Adrenal gland (tissue), 5 donors: ENCODE results near the gene HMSD.

Experiments
- CTCF ChIP-seq, 6 experiments: fragments of 450-650 bp in 4 of 6; fragments of 200-600 bp in 2 of 6; sonication (generic) in 1 of 6; IDR thresholded peaks; 1 replicate in 5 of 6; 2 replicates in 1 of 6; pipeline versions ENCODE4 v1.5.1 to v1.8.0; 2016 to 2021; ENCODE audit warnings: antibody characterized with exemption in 6 of 6, mild to moderate bottlenecking in 2 of 6, moderate library complexity in 1 of 6
- POLR2A ChIP-seq, 2 donors: fragments of 450-650 bp; IDR thresholded peaks; one replicate each; pipeline ENCODE4 v1.6.1; 2017; ENCODE audit warnings: antibody characterized with exemption in 2 of 2, mild to moderate bottlenecking in 2 of 2, moderate library complexity in 1 of 2
- donor health status: DM: no; HTN: no; CAD: no.

DNA sequence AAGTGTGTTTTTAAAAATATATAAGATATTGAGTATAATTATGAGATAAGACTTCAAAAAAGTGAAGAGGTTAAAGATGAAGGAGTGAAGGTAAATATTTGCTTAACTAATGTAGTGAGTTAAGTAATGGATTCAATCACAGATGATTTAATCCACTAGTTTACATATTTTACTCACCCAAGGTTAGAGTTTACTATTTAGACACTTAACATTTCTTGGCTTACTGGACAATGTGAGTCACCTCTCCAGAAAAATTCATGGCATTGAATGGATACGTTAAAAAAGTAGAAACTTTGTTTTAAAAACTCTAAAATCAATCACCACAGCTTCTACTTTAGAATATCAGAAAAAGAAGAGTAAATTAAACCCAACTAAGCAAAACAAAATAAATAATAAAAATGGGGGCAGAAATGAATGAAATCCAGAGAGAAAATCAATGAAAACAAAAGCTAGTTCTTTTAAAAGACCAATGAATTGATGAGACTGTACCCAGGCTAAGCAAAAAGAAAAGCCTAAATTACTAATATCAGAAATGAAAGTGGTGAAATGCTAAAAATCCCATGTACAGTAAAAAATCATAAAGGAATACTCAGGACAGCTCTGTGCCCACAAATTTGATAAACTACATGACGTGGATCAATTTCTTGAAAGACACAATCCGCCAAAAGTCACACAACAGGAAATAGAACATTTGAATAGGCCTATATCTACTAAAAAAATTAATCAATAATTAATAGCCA, 1.9 kb upstream of the HMSD start:
- TF ChIP-seq POLR2A (IDR thresholded peaks at IDR 0.05) (no peak), CTCF (IDR thresholded peaks at IDR 0.05) (no peak)
